Spleen (tissue), 11 donors: ENCODE results near the gene CSF2RB. TPM values are rescaled to one million over a fixed set of nuclear protein-coding genes. Genes with fewer than 3 reads are reported as not detected.
"Not testable (repeated sequence)": the region's sequence is repeated elsewhere in the genome, so short reads cannot be mapped to it uniquely, and the experiment has no call there.

Source experiments
- DNase-seq: peaks from one replicate; pipeline ENCODE4 v3.0.0-alpha.2; 2020
- H3K27ac ChIP-seq, 8 donors: fragments of 200-600 bp; sonication (generic) in 7 of 8; 1 replicate in 4 of 8; 2 replicates in 4 of 8; pipeline versions ENCODE4 v1.5.0 to v1.8.0; 2016 to 2021; ENCODE audit warnings: inconsistent platforms in 4 of 8, mild to moderate bottlenecking in 4 of 8, moderate library complexity in 1 of 8
- H3K27me3 ChIP-seq, 7 donors: fragments of 200-600 bp; sonication (generic) in 6 of 7; replicated peaks in 1 of 7; 1 replicate in 4 of 7; 2 replicates in 3 of 7; pipeline versions ENCODE4 v1.5.0 to v1.8.0; 2016 to 2021; ENCODE audit warnings: inconsistent platforms in 3 of 7, mild to moderate bottlenecking in 1 of 7
- H3K36me3 ChIP-seq, 6 donors: fragments of 200-600 bp; sonication (generic) in 5 of 6; 1 replicate in 4 of 6; 2 replicates in 2 of 6; pipeline versions ENCODE4 v1.5.0 to v1.8.0; 2016 to 2021; ENCODE audit warnings: inconsistent platforms in 2 of 6
- H3K4me1 ChIP-seq, 6 donors: fragments of 200-600 bp; sonication (generic) in 5 of 6; 1 replicate in 3 of 6; 2 replicates in 3 of 6; pipeline versions ENCODE4 v1.5.0 to v1.8.0; 2016 to 2021; ENCODE audit warnings: inconsistent platforms in 3 of 6
- H3K4me3 ChIP-seq, 8 donors: fragments of 200-600 bp; sonication (generic) in 7 of 8; 1 replicate in 4 of 8; 2 replicates in 4 of 8; pipeline versions ENCODE4 v1.5.0 to v1.8.0; 2016 to 2021; ENCODE audit warnings: inconsistent platforms in 4 of 8, mild to moderate bottlenecking in 4 of 8, moderate library complexity in 2 of 8
- H3K9me3 ChIP-seq, 8 donors: fragments of 200-600 bp; sonication (generic) in 7 of 8; 1 replicate in 4 of 8; 2 replicates in 4 of 8; pipeline versions ENCODE4 v1.5.0 to v1.8.0; 2016 to 2021; ENCODE audit warnings: inconsistent platforms in 4 of 8
- CTCF ChIP-seq, 11 experiments: fragments of 200-600 bp in 7 of 11; fragments of 450-650 bp in 4 of 11; sonication (generic) in 4 of 11; IDR thresholded peaks in 8 of 11; conservative IDR thresholded peaks in 3 of 11; 1 replicate in 7 of 11; 2 replicates in 4 of 11; pipeline versions ENCODE4 v1.4.0 to v1.8.0; 2016 to 2021; ENCODE audit warnings: antibody characterized with exemption in 11 of 11, inconsistent platforms in 4 of 11, mild to moderate bottlenecking in 1 of 11
- POLR2A ChIP-seq, 3 donors: fragments of 450-650 bp; IDR thresholded peaks; one replicate each; pipeline ENCODE4 v1.5.1; 2017; ENCODE audit warnings: antibody characterized with exemption in 3 of 3, mild to moderate bottlenecking in 1 of 3
- POLR2AphosphoS5 ChIP-seq, 3 donors: sonication (generic); formaldehyde crosslinking; IDR thresholded peaks; one replicate each; pipeline ENCODE4 v1.5.1; 2017; ENCODE audit warnings: antibody characterized with exemption in 3 of 3
- WGBS, 5 donors: extraction: QIAGEN DNeasy Blood & Tissue Kit in 3 of 5; methylation state at CpG; one replicate each; pipeline versions ENCODE4 v1.1.5 to v1.1.7; 2013 to 2018; 5-methylcytosine and 5-hydroxymethylcytosine counted together
- intact Hi-C: fragments of 100-400 bp; cut with DNase I; formaldehyde crosslinking; loops from one replicate; pipeline ENCODE4 v1.15.0; 2023; ENCODE audit warnings: low total_unique reads
- polyA plus RNA-seq, 3 donors: library from polyadenylated mRNA; stranded (reverse); fragments of 200-250 nt; gene quantifications; one replicate each; pipeline ENCODE4 v1.2.1, GENCODE V29; 2013
- total RNA-seq, 7 donors: library from RNA; depleted of rRNA in 3 of 7; stranded (reverse); fragments of >200 nt in 3 of 7; fragmentation: NEBNext Ultra II Directional in 4 of 7; extraction: Animal tissue kit (Norgen Biotek cat#: 25700) in 4 of 7; gene quantifications; one replicate each; pipeline versions ENCODE4 v1.1.0 to v1.2.1, GENCODE V29; 2016 to 2021
- donor health status: healthy with polysubstance abuse.
- donor health status: DM: no; HTN: no; CAD: no; lungs with moderate emphysema.
- donor health status: DM: no; HTN: no; CAD: no.
- donor health status: Bipolar disorder and iron deficiency.
- donor health status: healthy.
- donor health status: DM: no; HTN: no; CAD: no.
- donor health status: DM: yes; HTN: yes; CAD: no.

CSF2RB gene
- total and polyA plus RNA-seq, 10 donors, result 14.2 to 110 (median 45.9) TPM

- intact Hi-C loops, result no loop called here
- Histone ChIP-seq H3K27ac (no peak overlapping the region), H3K9me3 (peaks cover 4 to 21% (median 18%) of the 10 kb centered on the region in 8 donors), H3K36me3 (no peaks in the 10 kb centered on the region), H3K4me1 (no peaks in the 10 kb centered on the region), H3K27me3 (peaks cover 0 to 54% (median 8%) of the 10 kb centered on the region in 7 donors), H3K4me3 (no peak overlapping the region)
- TF ChIP-seq CTCF (IDR thresholded peaks at IDR 0.05 in 8 of 11, conservative IDR thresholded peaks at IDR 0.05 in 3 of 11), result no peak
- no peak for TF ChIP-seq POLR2AphosphoS5 (IDR thresholded peaks at IDR 0.05)
- no peak for TF ChIP-seq POLR2A (IDR thresholded peaks at IDR 0.05)
- no peak for DNase-seq
- WGBS, 5 donors, result 54 to 76% (median 64%) methylated on average over 10 of the region's 10 CpGs
Observed at GRCh38 chr22:36985211-36985889, 71.9 kb downstream of the CSF2RB start.

- TF ChIP-seq CTCF (IDR thresholded peaks at IDR 0.05 in 8 of 11, conservative IDR thresholded peaks at IDR 0.05 in 3 of 11), result peak; percentile 14 to 74 (median 56)
- TF ChIP-seq POLR2AphosphoS5 (IDR thresholded peaks at IDR 0.05), result no peak
- no peak for TF ChIP-seq POLR2A (IDR thresholded peaks at IDR 0.05)
- no peak for DNase-seq
- Histone ChIP-seq H3K4me3 (no peak overlapping the region), H3K4me1 (no peaks in the 10 kb centered on the region), H3K36me3 (no peaks in the 10 kb centered on the region), H3K27me3 (peaks cover 0 to 63% (median 17%) of the 10 kb centered on the region in 7 donors), H3K9me3 (peaks cover 4 to 21% (median 18%) of the 10 kb centered on the region in 8 donors), H3K27ac (no peak overlapping the region)
- WGBS, 5 donors, result 54 to 65% (median 58%) methylated on average over 8 of the region's 8 CpGs
- intact Hi-C loops, result no loop called here
Observed at GRCh38 chr22:36986242-36986821, 72.9 kb downstream of the CSF2RB start.

GRCh38 chr22:36988075-36988832, 74.8 kb downstream of the CSF2RB start:
- TF ChIP-seq POLR2AphosphoS5 (IDR thresholded peaks at IDR 0.05), result no peak
- no peak for TF ChIP-seq POLR2A (IDR thresholded peaks at IDR 0.05)
- TF ChIP-seq CTCF (IDR thresholded peaks at IDR 0.05 in 8 of 11, conservative IDR thresholded peaks at IDR 0.05 in 3 of 11), result no peak
- 74 to 88% (median 80%) methylated on average over 12 of the region's 12 CpGs for WGBS, 5 donors
- Histone ChIP-seq H3K27me3 (peaks cover 0 to 68% (median 17%) of the 10 kb centered on the region in 7 donors), H3K9me3 (peaks cover 4 to 21% (median 18%) of the 10 kb centered on the region in 8 donors), H3K4me1 (no peaks in the 10 kb centered on the region), H3K4me3 (no peak overlapping the region), H3K36me3 (no peaks in the 10 kb centered on the region), H3K27ac (no peak overlapping the region)
- DNase-seq, result no peak
- intact Hi-C loops, result no loop called here

GRCh38 chr22:36989012-36989411, 75.6 kb downstream of the CSF2RB start:
- H3K4me1 ChIP-seq, DNase-seq, intact Hi-C loops, H3K27ac ChIP-seq, H3K36me3 ChIP-seq, H3K4me3 ChIP-seq: not testable (repeated sequence)
- H3K9me3 ChIP-seq, result peaks cover 4 to 21% (median 18%) of the 10 kb centered on the region in 8 donors
- H3K27me3 ChIP-seq, result peaks cover 0 to 64% (median 17%) of the 10 kb centered on the region in 7 donors
- 90 to 100% (median 92%) methylated on average over 4 of the region's 4 CpGs for WGBS, 5 donors

Other genes with a start within 250 kb of the CSF2RB start
- gene CACNG2, start 209.9 kb upstream of the CSF2RB start, total RNA-seq, result not detected
- gene CACNG2, start 209.9 kb upstream of the CSF2RB start, polyA plus RNA-seq, result not detected
- 10 to 100 TPM; 12.4 to 35.4 (median 25.6) TPM for gene IFT27, start 137.5 kb upstream of the CSF2RB start, total RNA-seq
- 10 to 100 TPM; 17.5 to 23.4 (median 20.1) TPM for gene IFT27, start 137.5 kb upstream of the CSF2RB start, polyA plus RNA-seq
- gene PVALB, start 96.6 kb upstream of the CSF2RB start, total RNA-seq, result 1 to 10 TPM in 2 of 7 donors, under 1 TPM in 3, not detected in 2; 0.91 to 3.2 (median 0.95) TPM
- gene PVALB, start 96.6 kb upstream of the CSF2RB start, polyA plus RNA-seq, result 1 to 10 TPM in 2 of 3 donors, under 1 TPM in 1; 0.52 to 2.8 (median 1.0) TPM
- gene NCF4, start 52.6 kb upstream of the CSF2RB start, total RNA-seq, result 100 to 1,000 TPM in 6 of 7 donors, 10 to 100 TPM in 1; 89.0 to 222 (median 146) TPM
- gene NCF4, start 52.6 kb upstream of the CSF2RB start, polyA plus RNA-seq, result 100 to 1,000 TPM; 116 to 178 (median 162) TPM
- gene TST, start 105.8 kb downstream of the CSF2RB start, total RNA-seq, result 10 to 100 TPM; 10.3 to 27.1 (median 12.3) TPM
- 10 to 100 TPM; 10.8 to 21.0 (median 16.2) TPM for gene TST, start 105.8 kb downstream of the CSF2RB start, polyA plus RNA-seq
- 10 to 100 TPM; 13.9 to 44.8 (median 20.6) TPM for gene MPST, start 106.1 kb downstream of the CSF2RB start, total RNA-seq
- gene MPST, start 106.1 kb downstream of the CSF2RB start, polyA plus RNA-seq, result 10 to 100 TPM; 24.5 to 40.3 (median 37.5) TPM
- 10 to 100 TPM; 13.5 to 21.5 (median 17.9) TPM for gene KCTD17, start 138.1 kb downstream of the CSF2RB start, total RNA-seq
- 10 to 100 TPM; 10.7 to 27.5 (median 13.0) TPM for gene KCTD17, start 138.1 kb downstream of the CSF2RB start, polyA plus RNA-seq
- gene TMPRSS6, start 196.1 kb downstream of the CSF2RB start, total RNA-seq, result under 1 TPM in 2 of 7 donors, not detected in 5; 0.54 to 0.55 TPM
- under 1 TPM; 0.09 to 0.28 (median 0.26) TPM for gene TMPRSS6, start 196.1 kb downstream of the CSF2RB start, polyA plus RNA-seq
- 10 to 100 TPM; 20.6 to 75.2 (median 51.5) TPM for gene IL2RB, start 236.3 kb downstream of the CSF2RB start, total RNA-seq
- gene IL2RB, start 236.3 kb downstream of the CSF2RB start, polyA plus RNA-seq, result 1 to 10 TPM; 3.7 to 5.9 (median 3.9) TPM